ENCODE data around the gene STKLD1.

Gene STKLD1

GRCh38 chr9:133423216-133423615 lies 47.0 kb downstream of the STKLD1 start:
- Histone ChIP-seq H3K27ac (no peak overlapping the region), H3K4me1 (ENCODE audit: control insufficient read depth in 1 of 2, insufficient read depth in 1 of 2, low read depth in 1 of 2, low read length in 1 of 2) (peaks cover 3 to 4% of the 10 kb centered on the region in 2 experiments), H3K36me3 (no peaks in the 10 kb centered on the region), H3K27me3 (peaks cover 35% of the 10 kb centered on the region), H3K9me3 (no peaks in the 10 kb centered on the region), H3K4me3 (ENCODE audit: low read depth in 1 of 2, low read length in 1 of 2) (no peak overlapping the region)
- no peak for TF ChIP-seq CTCF (IDR thresholded peaks at IDR 0.05)

GRCh38 chr9:133424187-133424586 lies 48.0 kb downstream of the STKLD1 start:
- Histone ChIP-seq H3K9me3 (no peaks in the 10 kb centered on the region), H3K27ac (no peak overlapping the region), H3K36me3 (no peaks in the 10 kb centered on the region), H3K27me3 (peaks cover 45% of the 10 kb centered on the region), H3K4me1 (ENCODE audit: control insufficient read depth in 1 of 2, insufficient read depth in 1 of 2, low read depth in 1 of 2, low read length in 1 of 2) (no peaks in the 10 kb centered on the region), H3K4me3 (ENCODE audit: low read depth in 1 of 2, low read length in 1 of 2) (no peak overlapping the region)
- TF ChIP-seq CTCF (IDR thresholded peaks at IDR 0.05), result no peak

GRCh38 chr9:133425049-133425632 lies 49.0 kb downstream of the STKLD1 start:
- Histone ChIP-seq H3K27ac (no peak overlapping the region), H3K4me1 (ENCODE audit: control insufficient read depth in 1 of 2, insufficient read depth in 1 of 2, low read depth in 1 of 2, low read length in 1 of 2) (no peaks in the 10 kb centered on the region), H3K27me3 (peaks cover 55% of the 10 kb centered on the region), H3K4me3 (ENCODE audit: low read depth in 1 of 2, low read length in 1 of 2) (no peak overlapping the region), H3K36me3 (no peaks in the 10 kb centered on the region), H3K9me3 (no peaks in the 10 kb centered on the region)
- no peak for TF ChIP-seq CTCF (IDR thresholded peaks at IDR 0.05)

GRCh38 chr9:133426011-133426410 lies 49.8 kb downstream of the STKLD1 start:
- no peak overlapping the region for H3K4me3 ChIP-seq (ENCODE audit: low read depth in 1 of 2, low read length in 1 of 2)
- no peak overlapping the region for H3K27ac ChIP-seq
- peaks cover 58% of the 10 kb centered on the region for H3K27me3 ChIP-seq
- no peaks in the 10 kb centered on the region for H3K4me1 ChIP-seq (ENCODE audit: control insufficient read depth in 1 of 2, insufficient read depth in 1 of 2, low read depth in 1 of 2, low read length in 1 of 2)
- no peak for TF ChIP-seq CTCF (IDR thresholded peaks at IDR 0.05)
- no peaks in the 10 kb centered on the region for H3K9me3 ChIP-seq
- no peaks in the 10 kb centered on the region for H3K36me3 ChIP-seq

- Histone ChIP-seq H3K27ac (no peak overlapping the region), H3K4me1 (ENCODE audit: control insufficient read depth in 1 of 2, insufficient read depth in 1 of 2, low read depth in 1 of 2, low read length in 1 of 2) (no peaks in the 10 kb centered on the region), H3K9me3 (no peaks in the 10 kb centered on the region), H3K36me3 (no peaks in the 10 kb centered on the region), H3K27me3 (peaks cover 58% of the 10 kb centered on the region), H3K4me3 (ENCODE audit: low read depth in 1 of 2, low read length in 1 of 2) (no peak overlapping the region)
- no peak for TF ChIP-seq CTCF (IDR thresholded peaks at IDR 0.05)
These were observed 51.6 kb downstream of the STKLD1 start for GRCh38 chr9:133427658-133428348.

Data from neutrophil (primary cell).